HG03196 (cell line): Measurements from ENCODE around the gene ADI1.

ENCODE experiments used
- ATAC-seq: cut with Tn5 transposase; IDR thresholded peaks from one replicate; pipeline ENCODE4 v1.9.1; 2021; ENCODE audit not compliant: unreplicated experiment

Gene ADI1

DNA sequence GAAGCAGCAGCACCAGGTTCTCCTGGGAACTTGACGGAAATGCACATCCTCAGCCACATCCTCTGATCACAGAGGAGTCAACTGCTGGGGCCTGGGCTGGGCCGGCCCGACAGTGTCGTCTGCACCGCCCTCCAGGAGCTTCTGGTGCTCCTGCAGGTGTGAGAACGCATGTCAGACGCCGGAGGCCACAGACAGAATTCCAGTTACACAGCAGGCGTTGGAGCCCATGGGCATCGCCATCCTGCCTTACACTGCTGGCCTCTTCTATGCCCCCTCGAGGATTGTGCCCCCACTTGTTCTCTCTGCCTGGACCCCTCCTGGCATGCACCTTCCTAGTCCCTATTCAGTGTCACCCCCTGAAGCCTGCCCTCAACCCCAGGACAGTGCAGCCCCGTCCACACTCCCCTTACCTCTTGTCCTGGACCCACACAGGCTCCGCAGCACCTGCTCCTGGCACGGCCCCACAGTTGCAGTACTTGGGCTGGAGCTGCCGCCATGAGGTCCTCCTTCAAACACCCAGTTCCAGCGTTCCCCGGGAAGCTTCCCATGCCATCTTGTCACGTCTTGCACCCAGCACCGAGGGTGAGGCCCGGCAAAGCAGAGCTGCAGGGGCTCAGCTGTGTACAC is 37.5 kb downstream of the ADI1 start:
- ATAC-seq, result no peak

GRCh38 chr2:3481011-3481400 is 38.3 kb downstream of the ADI1 start:
- ATAC-seq, result no peak

GRCh38 chr2:3480352-3481010 is 38.9 kb downstream of the ADI1 start:
- ATAC-seq, result no peak

GRCh38 chr2:3479430-3480320 is 39.7 kb downstream of the ADI1 start:
- no peak for ATAC-seq

- no peak for ATAC-seq
These were observed 40.4 kb downstream of the ADI1 start for GRCh38 chr2:3478846-3479385.

DNA sequence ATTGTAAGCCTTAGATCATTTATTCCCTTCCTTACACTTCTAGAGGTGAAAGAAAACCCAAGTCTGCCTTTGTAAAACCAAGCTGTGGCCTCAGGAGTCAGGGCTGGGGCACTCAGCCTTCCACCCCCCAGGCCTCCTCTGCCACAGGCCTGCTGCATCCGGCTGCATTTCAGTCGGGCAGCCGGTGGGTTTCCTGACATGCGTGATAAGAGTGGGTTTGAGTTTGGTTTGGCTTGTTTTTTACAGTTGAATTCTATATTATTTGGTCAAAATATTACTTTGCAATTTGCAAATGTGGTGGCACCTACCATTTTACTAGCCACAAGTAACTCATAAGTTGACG is 42.4 kb downstream of the ADI1 start:
- no peak for ATAC-seq

DNA sequence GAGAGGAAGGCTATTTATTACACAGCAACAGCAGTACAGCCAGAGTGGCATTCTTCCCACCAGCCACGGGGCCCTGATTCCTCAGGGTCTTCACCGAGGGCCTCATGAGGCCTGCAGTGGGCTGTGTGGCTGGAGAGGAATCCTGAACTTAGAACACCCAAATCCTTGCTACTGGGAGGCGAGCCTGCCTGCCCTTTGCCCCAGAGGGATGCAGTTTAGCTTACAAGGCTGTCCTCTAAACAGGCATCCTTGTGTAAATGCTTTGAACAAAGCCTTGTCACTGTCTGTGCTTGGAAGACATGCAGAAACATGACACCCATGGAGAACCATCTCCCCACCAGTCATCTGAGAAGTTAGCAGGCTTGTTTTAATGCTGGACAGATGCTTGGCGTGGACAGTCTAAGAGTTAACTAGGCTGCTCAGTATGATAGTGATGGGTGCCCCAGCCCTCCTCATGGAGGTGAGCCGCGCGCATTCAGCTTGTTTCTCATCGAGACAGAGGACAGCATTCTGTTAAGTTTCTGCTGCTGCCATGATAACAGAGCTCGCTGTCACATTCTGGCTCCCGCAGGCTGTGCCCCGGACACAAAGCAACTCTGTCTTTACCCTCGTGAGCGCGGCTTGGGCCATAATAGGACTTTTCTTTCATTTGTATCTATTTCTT is 42.9 kb downstream of the ADI1 start:
- no peak for ATAC-seq

DNA sequence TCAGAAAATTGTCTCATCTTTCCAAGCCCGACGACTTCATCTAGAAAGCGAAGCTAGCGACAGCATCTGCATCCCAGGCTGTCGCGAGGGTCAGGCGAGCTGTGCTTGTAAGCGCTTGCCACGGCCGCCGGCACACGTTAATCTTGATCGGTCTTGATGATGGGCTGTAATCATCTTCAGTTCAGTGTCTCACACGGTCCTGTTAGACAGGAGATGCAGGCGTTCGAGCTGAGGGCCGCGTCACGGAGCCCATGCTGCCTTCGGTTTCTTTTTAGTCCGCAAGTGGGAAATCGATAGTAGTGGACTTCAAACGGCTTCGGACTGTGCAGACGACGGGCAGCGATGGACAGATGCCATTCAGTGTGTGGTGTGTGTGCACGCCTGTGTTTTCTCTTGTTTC is 43.6 kb downstream of the ADI1 start:
- no peak for ATAC-seq

GRCh38 chr2:3472966-3473365 is 46.4 kb downstream of the ADI1 start:
- ATAC-seq, result no peak

- ATAC-seq, result no peak
These were observed 47.0 kb downstream of the ADI1 start for GRCh38 chr2:3472296-3472695.

DNA sequence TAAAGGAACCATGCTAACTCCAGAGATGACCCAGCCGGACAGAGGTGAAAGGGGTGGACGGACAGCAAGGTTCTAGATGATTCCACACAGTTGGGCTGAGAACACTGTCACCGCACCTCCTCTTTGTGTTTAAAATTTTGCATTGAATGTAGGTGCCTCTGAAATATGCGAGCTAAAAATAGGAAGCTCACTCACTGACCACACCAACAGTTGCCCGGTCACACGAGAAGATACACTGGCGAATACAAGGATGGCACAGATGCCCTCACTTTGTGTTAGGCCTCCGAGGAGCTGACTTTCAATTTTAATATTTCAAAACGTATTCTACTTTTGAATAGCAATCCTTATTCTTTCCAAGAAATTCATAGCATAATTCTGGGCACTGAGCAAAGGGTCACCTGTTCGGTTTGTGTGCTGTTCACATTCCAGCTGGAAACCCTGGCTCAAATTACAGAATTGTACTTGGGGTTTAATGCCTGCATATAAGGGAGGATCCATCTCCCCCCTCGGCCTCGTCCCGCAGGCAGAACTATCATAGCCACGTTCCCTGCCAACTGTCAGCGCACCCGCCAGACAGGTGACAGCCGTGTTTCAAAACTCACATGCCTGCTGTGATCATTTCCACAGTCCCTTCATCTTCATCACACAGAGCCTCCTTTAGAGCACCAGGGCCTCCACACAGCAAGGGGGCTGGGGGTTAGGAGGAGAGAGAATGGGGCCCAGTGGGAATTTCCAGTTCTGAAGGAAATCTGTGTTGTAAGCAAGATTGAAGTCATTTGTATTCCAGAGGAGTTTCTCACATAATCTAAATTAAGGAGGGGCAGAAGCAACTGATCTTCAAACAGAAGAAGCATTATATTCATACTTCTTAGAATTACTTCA is 48.2 kb downstream of the ADI1 start:
- no peak for ATAC-seq

DNA sequence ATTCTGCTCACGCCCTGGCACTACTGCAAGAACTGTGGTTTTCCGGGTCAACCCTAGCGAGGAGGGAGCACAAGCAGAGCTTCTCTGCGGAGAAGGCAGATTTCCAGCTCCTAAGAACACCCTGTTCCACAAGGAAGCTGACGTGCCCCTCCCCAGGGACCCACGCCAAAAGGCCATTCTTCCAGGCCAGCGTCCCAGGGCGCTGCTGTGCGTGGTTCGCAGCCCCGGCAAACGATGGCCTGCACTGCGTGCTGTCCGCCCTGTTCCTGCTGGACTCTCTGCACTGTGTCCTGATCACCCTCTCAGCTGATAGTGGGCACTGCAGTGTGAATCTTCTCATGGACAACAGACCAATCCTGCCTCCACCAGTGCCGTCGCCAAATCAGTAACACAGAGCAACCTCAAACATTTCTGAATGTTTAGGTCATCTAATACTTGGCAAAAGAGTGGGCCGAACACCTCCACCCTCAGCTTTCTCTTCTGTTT is 49.1 kb downstream of the ADI1 start:
- ATAC-seq, result no peak

GRCh38 chr2:3469486-3469885 is 49.8 kb downstream of the ADI1 start:
- ATAC-seq, result no peak

DNA sequence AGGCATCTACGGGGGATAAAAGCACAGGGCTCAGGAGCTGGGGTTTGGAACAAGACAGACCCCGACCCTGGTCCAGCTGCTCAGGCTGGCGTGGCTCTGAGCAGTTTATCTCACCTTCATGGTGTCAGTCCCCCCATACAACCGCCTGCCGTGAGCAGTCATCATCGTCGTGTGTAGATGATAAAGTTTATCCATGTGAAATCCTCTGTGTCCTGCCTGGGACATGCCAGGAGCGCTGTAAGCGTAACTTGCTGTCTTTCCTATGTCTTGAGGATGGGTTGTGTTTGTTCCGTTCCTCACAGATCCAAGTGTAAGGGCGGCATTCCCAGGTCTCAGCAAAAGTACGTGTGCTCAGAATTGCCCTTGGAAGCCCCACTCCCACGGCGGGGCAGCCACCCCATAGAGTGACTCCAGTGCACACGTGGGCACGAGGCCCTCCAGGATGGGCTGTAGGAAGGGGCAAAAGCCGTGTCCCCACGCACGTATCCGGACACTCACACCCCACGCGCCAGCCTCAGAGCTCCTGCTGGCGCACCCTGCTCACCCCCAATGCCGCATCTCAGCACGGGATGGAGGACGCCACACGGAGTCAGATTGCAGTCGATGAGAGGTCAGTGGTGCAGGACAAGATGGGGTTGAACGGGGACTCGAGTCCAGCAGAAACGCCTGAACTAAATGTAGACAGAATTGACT is 50.9 kb downstream of the ADI1 start:
- ATAC-seq, result no peak

DNA sequence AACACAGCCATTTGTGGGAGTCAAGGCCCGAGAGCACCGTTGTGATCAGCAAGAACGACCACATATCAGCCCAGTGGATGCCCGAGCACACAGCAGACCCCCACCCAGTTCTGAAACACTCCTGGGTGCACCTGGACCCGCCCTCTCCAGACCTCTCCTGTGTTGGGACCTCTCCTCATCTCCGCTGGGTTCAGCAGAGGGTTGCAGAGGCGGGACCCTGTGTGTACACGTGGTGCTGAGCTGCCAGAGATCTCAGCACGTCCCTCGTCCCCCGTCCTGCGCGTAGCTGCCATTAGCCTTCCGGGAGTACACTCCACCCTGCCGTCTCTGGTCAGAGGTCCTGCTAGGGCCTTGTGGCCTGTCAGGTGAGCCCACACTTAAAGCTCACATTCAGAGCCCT is 51.7 kb downstream of the ADI1 start:
- ATAC-seq, result no peak

DNA sequence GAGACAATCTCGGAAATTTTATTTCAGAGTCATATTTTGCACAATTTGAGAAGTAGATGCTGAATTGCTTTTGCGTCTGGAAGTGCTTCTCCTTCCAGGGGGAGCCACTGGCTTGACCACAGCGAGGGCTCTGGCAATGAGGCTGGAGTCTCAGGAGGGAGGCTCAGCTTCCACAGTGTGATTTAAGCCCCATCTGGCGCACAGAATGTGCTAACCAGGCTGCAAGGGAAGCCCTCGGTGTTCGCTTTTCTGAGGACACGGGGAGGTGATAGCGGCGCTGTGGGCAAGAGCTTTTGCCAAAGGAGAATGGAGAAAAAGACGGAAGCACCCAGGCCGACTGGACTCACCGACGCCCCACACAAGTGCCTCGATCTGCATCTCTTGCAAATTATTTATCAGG is 52.4 kb downstream of the ADI1 start:
- ATAC-seq, result no peak

DNA sequence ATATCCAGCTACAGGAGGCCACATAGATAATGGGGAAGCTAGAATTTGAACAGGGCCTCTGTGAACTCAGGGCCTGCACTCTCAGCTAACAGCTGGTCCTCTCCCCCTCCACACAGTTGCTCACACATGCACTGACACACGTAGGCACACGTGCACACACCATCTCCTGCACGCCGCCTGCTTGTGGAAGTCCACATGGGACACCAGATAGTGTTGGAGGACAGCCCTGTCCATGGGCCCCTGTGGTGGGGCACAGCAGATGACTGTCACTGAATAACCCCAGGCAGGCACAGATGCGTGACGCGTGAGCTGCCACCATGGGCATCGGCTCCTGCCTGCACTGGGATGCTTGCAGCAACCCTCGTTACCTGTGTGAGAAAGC is 52.9 kb downstream of the ADI1 start:
- ATAC-seq, result no peak

GRCh38 chr2:3465844-3466481 is 53.4 kb downstream of the ADI1 start:
- ATAC-seq, result no peak

DNA sequence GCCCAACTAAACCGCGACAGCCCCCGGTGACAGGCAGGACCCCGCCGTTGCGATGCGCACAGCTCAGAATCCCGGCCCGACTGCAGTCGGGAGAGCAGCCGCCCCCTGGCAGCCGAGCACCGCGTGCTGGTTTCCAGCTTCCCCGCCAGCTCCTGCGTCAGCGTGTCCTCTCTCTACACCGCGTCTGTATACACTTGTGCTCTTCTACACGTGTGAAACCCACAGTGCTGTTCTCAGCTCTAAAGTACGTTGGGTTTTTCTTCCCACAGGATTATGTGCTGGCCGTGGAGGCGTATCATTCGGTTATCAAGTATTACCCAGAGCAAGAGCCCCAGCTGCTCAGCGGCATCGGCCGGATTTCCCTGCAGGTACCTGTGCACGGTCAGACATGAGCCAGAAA is 54.0 kb downstream of the ADI1 start:
- ATAC-seq, result no peak
